Suppressor macrophage (primary cell): Measurements from ENCODE around the gene CCR4.
"Not testable (repeated sequence)": the region's sequence is repeated elsewhere in the genome, so short reads cannot be mapped to it uniquely, and the experiment has no call there.

Experiments
- DNase-seq, 4 experiments: peaks; one replicate each; pipeline ENCODE4 v3.0.0-alpha.2; 2020 to 2022

Gene CCR4

GRCh38 chr3:32984918-32985317, 33.5 kb downstream of the CCR4 start:
- not testable (repeated sequence) for DNase-seq

GRCh38 chr3:32989171-32989570, 37.7 kb downstream of the CCR4 start:
- no peak for DNase-seq

- DNase-seq, result no peak
Observed at GRCh38 chr3:32990116-32990515, 38.7 kb downstream of the CCR4 start.

GRCh38 chr3:32991781-32992180, 40.3 kb downstream of the CCR4 start:
- no peak for DNase-seq

GRCh38 chr3:32992310-32992686, 40.9 kb downstream of the CCR4 start:
- no peak for DNase-seq

- no peak for DNase-seq
Observed at GRCh38 chr3:32994045-32994444, 42.6 kb downstream of the CCR4 start.

GRCh38 chr3:32995098-32995497, 43.7 kb downstream of the CCR4 start:
- DNase-seq, result no peak

- DNase-seq, result no peak
Observed at GRCh38 chr3:32996048-32996754, 44.8 kb downstream of the CCR4 start.

- DNase-seq, result no peak
Observed at GRCh38 chr3:32996755-32997091, 45.3 kb downstream of the CCR4 start.

GRCh38 chr3:32998631-32999451, 47.4 kb downstream of the CCR4 start:
- no peak for DNase-seq

- no peak for DNase-seq
Observed at GRCh38 chr3:33000691-33001385, 49.4 kb downstream of the CCR4 start.

- DNase-seq, result no peak
Observed at GRCh38 chr3:33001889-33002288, 50.4 kb downstream of the CCR4 start.

GRCh38 chr3:33003308-33003707, 51.9 kb downstream of the CCR4 start:
- DNase-seq, result no peak

GRCh38 chr3:33004205-33004604, 52.8 kb downstream of the CCR4 start:
- no peak for DNase-seq

GRCh38 chr3:33004961-33005360, 53.5 kb downstream of the CCR4 start:
- no peak for DNase-seq
